ENCODE measurements around the gene RNU6-9. TPM values are rescaled to one million over a fixed set of nuclear protein-coding genes. Genes with fewer than 3 reads are reported as not detected.

Gene RNU6-9
- total RNA-seq, 1 experiment from 2014 or later, result not detected

DNA sequence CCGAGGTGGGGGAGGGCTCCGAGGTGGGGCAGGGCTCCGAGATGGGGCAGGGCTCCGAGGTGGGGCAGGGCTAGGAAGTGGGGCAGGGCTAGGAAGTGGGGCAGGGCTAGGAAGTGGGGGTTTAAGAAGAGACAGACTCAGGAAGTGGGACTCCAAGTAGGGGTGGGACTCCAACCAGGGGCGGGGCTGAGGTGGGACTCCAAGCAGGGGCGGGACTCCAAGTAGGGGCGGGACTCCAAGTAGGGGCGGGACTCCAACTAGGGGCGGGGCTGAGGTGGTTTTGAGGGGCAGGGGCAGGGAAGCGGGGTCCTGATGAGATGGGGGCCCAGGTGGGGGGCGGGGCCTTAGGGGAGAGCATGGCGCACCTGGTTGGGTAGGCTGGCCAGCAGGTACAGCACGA is 20.2 kb upstream of the RNU6-9 start (continued):
- TF ChIP-seq, protein P1, sequence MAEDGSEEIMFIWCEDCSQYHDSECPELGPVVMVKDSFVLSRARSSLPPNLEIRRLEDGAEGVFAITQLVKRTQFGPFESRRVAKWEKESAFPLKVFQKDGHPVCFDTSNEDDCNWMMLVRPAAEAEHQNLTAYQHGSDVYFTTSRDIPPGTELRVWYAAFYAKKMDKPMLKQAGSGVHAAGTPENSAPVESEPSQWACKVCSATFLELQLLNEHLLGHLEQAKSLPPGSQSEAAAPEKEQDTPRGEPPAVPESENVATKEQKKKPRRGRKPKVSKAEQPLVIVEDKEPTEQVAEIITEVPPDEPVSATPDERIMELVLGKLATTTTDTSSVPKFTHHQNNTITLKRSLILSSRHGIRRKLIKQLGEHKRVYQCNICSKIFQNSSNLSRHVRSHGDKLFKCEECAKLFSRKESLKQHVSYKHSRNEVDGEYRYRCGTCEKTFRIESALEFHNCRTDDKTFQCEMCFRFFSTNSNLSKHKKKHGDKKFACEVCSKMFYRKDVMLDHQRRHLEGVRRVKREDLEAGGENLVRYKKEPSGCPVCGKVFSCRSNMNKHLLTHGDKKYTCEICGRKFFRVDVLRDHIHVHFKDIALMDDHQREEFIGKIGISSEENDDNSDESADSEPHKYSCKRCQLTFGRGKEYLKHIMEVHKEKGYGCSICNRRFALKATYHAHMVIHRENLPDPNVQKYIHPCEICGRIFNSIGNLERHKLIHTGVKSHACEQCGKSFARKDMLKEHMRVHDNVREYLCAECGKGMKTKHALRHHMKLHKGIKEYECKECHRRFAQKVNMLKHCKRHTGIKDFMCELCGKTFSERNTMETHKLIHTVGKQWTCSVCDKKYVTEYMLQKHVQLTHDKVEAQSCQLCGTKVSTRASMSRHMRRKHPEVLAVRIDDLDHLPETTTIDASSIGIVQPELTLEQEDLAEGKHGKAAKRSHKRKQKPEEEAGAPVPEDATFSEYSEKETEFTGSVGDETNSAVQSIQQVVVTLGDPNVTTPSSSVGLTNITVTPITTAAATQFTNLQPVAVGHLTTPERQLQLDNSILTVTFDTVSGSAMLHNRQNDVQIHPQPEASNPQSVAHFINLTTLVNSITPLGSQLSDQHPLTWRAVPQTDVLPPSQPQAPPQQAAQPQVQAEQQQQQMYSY (CRISPR knock-in tag; IDR thresholded peaks at IDR 0.05), result no peak
- no peak for TF ChIP-seq TEAD4 (CRISPR knock-in tag; IDR thresholded peaks at IDR 0.05)
- TF ChIP-seq, protein P2, sequence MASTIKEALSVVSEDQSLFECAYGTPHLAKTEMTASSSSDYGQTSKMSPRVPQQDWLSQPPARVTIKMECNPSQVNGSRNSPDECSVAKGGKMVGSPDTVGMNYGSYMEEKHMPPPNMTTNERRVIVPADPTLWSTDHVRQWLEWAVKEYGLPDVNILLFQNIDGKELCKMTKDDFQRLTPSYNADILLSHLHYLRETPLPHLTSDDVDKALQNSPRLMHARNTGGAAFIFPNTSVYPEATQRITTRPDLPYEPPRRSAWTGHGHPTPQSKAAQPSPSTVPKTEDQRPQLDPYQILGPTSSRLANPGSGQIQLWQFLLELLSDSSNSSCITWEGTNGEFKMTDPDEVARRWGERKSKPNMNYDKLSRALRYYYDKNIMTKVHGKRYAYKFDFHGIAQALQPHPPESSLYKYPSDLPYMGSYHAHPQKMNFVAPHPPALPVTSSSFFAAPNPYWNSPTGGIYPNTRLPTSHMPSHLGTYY (CRISPR knock-in tag; IDR thresholded peaks at IDR 0.05), result no peak
- TF ChIP-seq, protein P3, sequence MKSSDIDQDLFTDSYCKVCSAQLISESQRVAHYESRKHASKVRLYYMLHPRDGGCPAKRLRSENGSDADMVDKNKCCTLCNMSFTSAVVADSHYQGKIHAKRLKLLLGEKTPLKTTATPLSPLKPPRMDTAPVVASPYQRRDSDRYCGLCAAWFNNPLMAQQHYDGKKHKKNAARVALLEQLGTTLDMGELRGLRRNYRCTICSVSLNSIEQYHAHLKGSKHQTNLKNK (CRISPR knock-in tag; IDR thresholded peaks at IDR 0.05), result no peak

DNA sequence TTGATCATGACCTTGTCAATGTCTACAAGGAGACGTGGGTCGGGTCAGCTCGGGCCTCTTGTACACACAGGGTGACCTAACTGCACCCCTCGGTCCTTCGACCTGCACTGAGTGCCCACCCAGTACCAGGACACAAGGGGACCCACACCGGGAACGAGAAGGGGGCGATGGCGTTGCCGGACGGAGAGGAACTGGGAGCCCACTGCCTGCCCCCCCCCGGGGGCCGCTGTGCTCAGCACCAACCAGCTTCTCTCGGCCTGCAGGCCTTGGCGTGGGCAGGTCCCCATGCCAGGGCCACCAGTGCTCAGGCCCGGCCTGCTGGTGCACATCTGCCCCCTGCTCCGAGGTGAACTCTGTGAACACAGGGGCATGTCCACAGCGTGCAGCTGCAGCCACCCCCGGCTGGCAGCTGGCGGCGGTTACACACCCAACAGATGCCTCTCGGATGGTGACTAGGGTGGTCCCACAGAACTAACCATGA is 19.7 kb upstream of the RNU6-9 start:
- Mint-ChIP-seq H3K9me3 (no peaks in the 10 kb centered on the region), H3K27ac (no peak overlapping the region), H3K27me3 (ENCODE audit: low read depth) (no peaks in the 10 kb centered on the region), H3K36me3 (peaks cover 19% of the 10 kb centered on the region), H3K4me3 (no peak overlapping the region), H3K4me1 (no peaks in the 10 kb centered on the region; the same call in 1 of the 2 replicates)
- no peak for ATAC-seq
- TF ChIP-seq, protein P4, sequence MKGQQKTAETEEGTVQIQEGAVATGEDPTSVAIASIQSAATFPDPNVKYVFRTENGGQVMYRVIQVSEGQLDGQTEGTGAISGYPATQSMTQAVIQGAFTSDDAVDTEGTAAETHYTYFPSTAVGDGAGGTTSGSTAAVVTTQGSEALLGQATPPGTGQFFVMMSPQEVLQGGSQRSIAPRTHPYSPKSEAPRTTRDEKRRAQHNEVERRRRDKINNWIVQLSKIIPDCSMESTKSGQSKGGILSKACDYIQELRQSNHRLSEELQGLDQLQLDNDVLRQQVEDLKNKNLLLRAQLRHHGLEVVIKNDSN (CRISPR knock-in tag; IDR thresholded peaks at IDR 0.05), result no peak
- no peak for TF ChIP-seq HMGA2 (CRISPR knock-in tag; IDR thresholded peaks at IDR 0.05)
- TF ChIP-seq ZNF317 (CRISPR knock-in tag; IDR thresholded peaks at IDR 0.05; ENCODE audit: borderline replicate concordance, low read depth), result no peak
- TF ChIP-seq MYBL2 (CRISPR knock-in tag; IDR thresholded peaks at IDR 0.05), result no peak
- TF ChIP-seq, protein P5, sequence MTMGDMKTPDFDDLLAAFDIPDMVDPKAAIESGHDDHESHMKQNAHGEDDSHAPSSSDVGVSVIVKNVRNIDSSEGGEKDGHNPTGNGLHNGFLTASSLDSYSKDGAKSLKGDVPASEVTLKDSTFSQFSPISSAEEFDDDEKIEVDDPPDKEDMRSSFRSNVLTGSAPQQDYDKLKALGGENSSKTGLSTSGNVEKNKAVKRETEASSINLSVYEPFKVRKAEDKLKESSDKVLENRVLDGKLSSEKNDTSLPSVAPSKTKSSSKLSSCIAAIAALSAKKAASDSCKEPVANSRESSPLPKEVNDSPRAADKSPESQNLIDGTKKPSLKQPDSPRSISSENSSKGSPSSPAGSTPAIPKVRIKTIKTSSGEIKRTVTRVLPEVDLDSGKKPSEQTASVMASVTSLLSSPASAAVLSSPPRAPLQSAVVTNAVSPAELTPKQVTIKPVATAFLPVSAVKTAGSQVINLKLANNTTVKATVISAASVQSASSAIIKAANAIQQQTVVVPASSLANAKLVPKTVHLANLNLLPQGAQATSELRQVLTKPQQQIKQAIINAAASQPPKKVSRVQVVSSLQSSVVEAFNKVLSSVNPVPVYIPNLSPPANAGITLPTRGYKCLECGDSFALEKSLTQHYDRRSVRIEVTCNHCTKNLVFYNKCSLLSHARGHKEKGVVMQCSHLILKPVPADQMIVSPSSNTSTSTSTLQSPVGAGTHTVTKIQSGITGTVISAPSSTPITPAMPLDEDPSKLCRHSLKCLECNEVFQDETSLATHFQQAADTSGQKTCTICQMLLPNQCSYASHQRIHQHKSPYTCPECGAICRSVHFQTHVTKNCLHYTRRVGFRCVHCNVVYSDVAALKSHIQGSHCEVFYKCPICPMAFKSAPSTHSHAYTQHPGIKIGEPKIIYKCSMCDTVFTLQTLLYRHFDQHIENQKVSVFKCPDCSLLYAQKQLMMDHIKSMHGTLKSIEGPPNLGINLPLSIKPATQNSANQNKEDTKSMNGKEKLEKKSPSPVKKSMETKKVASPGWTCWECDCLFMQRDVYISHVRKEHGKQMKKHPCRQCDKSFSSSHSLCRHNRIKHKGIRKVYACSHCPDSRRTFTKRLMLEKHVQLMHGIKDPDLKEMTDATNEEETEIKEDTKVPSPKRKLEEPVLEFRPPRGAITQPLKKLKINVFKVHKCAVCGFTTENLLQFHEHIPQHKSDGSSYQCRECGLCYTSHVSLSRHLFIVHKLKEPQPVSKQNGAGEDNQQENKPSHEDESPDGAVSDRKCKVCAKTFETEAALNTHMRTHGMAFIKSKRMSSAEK (CRISPR knock-in tag; IDR thresholded peaks at IDR 0.05; ENCODE audit: borderline replicate concordance), result no peak
- DNase-seq (ENCODE audit: low spot score), result no peak
- POLR2A ChIA-PET, result interaction anchor here (1.3 kb wide), 1 partner anchor 10 kb away, joined by 3 read pairs; no protein-coding TSS in a partner anchor
- CTCF ChIA-PET, result interaction anchor here (0.5 to 0.6 kb wide), 3 partner anchors 10 to 24 kb away, joined by 3 to 4 read pairs (median 3); no protein-coding TSS in a partner anchor

DNA sequence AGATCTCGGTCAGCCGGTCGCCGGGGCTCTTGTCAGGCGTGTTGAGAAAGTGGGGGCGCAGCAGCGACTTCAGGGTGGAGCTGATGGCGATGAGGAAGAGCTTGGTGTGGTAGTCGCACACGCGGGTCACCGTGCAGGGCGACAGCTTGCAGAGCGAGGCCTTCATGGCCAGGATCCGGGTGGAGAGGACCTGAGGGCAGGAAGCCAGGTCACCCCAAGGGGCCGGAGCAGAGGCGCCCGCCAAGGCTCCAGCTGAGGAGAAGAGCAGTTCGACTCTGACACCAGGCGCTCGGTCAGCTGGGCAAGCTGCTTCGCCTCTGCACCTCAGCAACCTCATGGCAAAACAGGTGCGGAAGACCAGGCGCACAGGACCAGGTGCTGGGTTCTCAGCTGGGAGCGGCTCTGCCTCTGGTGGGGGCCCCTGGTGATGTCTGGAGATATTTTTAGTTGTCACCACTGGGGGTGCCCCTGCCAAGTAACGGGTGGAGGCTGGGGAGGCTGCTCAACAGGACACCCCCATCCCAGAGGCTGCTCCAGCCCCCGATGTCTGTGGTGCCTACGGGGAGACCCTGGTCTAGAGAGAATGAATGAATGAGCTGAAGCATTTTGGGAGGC is 17.9 kb upstream of the RNU6-9 start:
- DNase-seq (ENCODE audit: low spot score) (no peak), ATAC-seq (no peak)
- H3K27ac Mint-ChIP-seq, result no peak overlapping the region
- no peaks in the 10 kb centered on the region for H3K27me3 Mint-ChIP-seq (ENCODE audit: low read depth)
- ChIA-PET CTCF (interaction anchor here (0.7 kb wide), 1 partner anchor 12 kb away, joined by 4 read pairs; no protein-coding TSS in a partner anchor), POLR2A (no interaction called here)
- no peaks in the 10 kb centered on the region; the same call in 1 of the 2 replicates for H3K4me1 Mint-ChIP-seq
- H3K4me3 Mint-ChIP-seq, result no peak overlapping the region
- H3K9me3 Mint-ChIP-seq, result no peaks in the 10 kb centered on the region
- H3K36me3 Mint-ChIP-seq, result peaks cover 11% of the 10 kb centered on the region
- TF ChIP-seq ZNF263 (CRISPR knock-in tag; IDR thresholded peaks at IDR 0.05; ENCODE audit: low read depth) (no peak), NFYB (CRISPR knock-in tag; conservative IDR thresholded peaks at IDR 0.05; ENCODE audit: low read depth) (no peak)
- TF ChIP-seq, protein P6, sequence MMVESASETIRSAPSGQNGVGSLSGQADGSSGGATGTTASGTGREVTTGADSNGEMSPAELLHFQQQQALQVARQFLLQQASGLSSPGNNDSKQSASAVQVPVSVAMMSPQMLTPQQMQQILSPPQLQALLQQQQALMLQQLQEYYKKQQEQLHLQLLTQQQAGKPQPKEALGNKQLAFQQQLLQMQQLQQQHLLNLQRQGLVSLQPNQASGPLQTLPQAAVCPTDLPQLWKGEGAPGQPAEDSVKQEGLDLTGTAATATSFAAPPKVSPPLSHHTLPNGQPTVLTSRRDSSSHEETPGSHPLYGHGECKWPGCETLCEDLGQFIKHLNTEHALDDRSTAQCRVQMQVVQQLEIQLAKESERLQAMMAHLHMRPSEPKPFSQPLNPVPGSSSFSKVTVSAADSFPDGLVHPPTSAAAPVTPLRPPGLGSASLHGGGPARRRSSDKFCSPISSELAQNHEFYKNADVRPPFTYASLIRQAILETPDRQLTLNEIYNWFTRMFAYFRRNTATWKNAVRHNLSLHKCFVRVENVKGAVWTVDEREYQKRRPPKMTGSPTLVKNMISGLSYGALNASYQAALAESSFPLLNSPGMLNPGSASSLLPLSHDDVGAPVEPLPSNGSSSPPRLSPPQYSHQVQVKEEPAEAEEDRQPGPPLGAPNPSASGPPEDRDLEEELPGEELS (CRISPR knock-in tag; IDR thresholded peaks at IDR 0.05), result no peak
- TF ChIP-seq, protein P7, sequence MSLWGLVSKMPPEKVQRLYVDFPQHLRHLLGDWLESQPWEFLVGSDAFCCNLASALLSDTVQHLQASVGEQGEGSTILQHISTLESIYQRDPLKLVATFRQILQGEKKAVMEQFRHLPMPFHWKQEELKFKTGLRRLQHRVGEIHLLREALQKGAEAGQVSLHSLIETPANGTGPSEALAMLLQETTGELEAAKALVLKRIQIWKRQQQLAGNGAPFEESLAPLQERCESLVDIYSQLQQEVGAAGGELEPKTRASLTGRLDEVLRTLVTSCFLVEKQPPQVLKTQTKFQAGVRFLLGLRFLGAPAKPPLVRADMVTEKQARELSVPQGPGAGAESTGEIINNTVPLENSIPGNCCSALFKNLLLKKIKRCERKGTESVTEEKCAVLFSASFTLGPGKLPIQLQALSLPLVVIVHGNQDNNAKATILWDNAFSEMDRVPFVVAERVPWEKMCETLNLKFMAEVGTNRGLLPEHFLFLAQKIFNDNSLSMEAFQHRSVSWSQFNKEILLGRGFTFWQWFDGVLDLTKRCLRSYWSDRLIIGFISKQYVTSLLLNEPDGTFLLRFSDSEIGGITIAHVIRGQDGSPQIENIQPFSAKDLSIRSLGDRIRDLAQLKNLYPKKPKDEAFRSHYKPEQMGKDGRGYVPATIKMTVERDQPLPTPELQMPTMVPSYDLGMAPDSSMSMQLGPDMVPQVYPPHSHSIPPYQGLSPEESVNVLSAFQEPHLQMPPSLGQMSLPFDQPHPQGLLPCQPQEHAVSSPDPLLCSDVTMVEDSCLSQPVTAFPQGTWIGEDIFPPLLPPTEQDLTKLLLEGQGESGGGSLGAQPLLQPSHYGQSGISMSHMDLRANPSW (CRISPR knock-in tag; conservative IDR thresholded peaks at IDR 0.05; ENCODE audit: low read depth), result no peak
- TF ChIP-seq, protein P8, sequence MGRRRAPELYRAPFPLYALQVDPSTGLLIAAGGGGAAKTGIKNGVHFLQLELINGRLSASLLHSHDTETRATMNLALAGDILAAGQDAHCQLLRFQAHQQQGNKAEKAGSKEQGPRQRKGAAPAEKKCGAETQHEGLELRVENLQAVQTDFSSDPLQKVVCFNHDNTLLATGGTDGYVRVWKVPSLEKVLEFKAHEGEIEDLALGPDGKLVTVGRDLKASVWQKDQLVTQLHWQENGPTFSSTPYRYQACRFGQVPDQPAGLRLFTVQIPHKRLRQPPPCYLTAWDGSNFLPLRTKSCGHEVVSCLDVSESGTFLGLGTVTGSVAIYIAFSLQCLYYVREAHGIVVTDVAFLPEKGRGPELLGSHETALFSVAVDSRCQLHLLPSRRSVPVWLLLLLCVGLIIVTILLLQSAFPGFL (CRISPR knock-in tag; IDR thresholded peaks at IDR 0.05; ENCODE audit: borderline replicate concordance), result no peak

All from WTC11 (cell line).